ENCODE results near the gene USP17L24. TPM values are rescaled to one million over a fixed set of nuclear protein-coding genes. Genes with fewer than 3 reads are reported as not detected.

Gene USP17L24
- total RNA-seq (2022; extraction: Qiagen RNA extraction): not detected in 5 replicates

GRCh38 chr4:9324865-9325264 lies at the start of gene USP17L24:
Gene USP17L24, plus strand, starts transcription at chr4:9325165. Its CDS starts 0 bp downstream, at chr4:9325165.

GRCh38 chr4:9329611-9330010 lies 4.6 kb downstream of the USP17L24 start, which contains the start of gene USP17L25:
Gene USP17L25, plus strand, starts transcription at chr4:9329911. Its CDS starts 0 bp downstream, at chr4:9329911.

GRCh38 chr4:9334358-9334757 lies 9.4 kb downstream of the USP17L24 start, which contains the start of gene USP17L26:
Gene USP17L26, plus strand, starts transcription at chr4:9334658. Its CDS starts 0 bp downstream, at chr4:9334658.

DNA sequence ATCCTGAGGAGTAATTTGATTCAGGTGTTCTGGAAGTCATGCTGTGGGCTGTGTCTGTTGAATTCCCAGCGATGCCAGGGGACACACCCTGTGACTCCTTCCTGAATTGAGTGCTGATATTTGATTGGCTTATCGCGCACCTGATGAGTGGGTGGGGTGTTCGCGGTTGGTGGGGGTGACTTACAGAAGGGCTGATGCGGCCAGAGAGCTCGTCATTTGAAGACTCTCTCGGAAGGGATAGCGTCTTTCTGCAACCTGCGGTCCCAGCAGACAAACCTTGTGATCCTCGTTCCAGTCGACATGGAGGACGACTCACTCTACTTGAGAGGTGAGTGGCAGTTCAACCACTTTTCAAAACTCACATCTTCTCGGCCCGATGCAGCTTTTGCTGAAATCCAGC lies 14.1 kb downstream of the USP17L24 start, which contains the start of gene USP17L5:
Gene USP17L5 (plus strand): TSS at position 301 of the 400 bp plus-strand sequence. CDS start 0 bp downstream, at position 301.

GRCh38 chr4:9343848-9344247 lies 18.9 kb downstream of the USP17L24 start, which contains the start of gene USP17L27:
Gene USP17L27, plus strand, starts transcription at chr4:9344148. Its CDS starts 0 bp downstream, at chr4:9344148.

GRCh38 chr4:9348593-9348992 lies 23.6 kb downstream of the USP17L24 start, which contains the start of gene USP17L28:
Gene USP17L28, plus strand, starts transcription at chr4:9348893. Its CDS starts 0 bp downstream, at chr4:9348893.

GRCh38 chr4:9353338-9353737 lies 28.4 kb downstream of the USP17L24 start, which contains the start of gene USP17L29:
Gene USP17L29, plus strand, starts transcription at chr4:9353638. Its CDS starts 0 bp downstream, at chr4:9353638.

DNA sequence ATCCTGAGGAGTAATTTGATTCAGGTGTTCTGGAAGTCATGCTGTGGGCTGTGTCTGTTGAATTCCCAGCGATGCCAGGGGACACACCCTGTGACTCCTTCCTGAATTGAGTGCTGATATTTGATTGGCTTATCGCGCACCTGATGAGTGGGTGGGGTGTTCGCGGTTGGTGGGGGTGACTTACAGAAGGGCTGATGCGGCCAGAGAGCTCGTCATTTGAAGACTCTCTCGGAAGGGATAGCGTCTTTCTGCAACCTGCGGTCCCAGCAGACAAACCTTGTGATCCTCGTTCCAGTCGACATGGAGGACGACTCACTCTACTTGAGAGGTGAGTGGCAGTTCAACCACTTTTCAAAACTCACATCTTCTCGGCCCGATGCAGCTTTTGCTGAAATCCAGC lies 37.9 kb downstream of the USP17L24 start, which contains the start of gene USP17L30:
Gene USP17L30 (plus strand): TSS at position 301 of the 400 bp plus-strand sequence. CDS start 0 bp downstream, at position 301.

Other genes with a start within 250 kb of the USP17L24 start
- gene FAM90A26, start 154.8 kb upstream of the USP17L24 start, total RNA-seq (2022; extraction: Qiagen RNA extraction): not detected in 5 replicates
- gene USP17L10, start 114.5 kb upstream of the USP17L24 start, total RNA-seq (2022; extraction: Qiagen RNA extraction): not detected in 5 replicates
- gene USP17L11, start 109.8 kb upstream of the USP17L24 start, total RNA-seq (2022; extraction: Qiagen RNA extraction): not detected in 5 replicates
- not detected in 5 replicates for gene USP17L12, start 105.0 kb upstream of the USP17L24 start, total RNA-seq (2022; extraction: Qiagen RNA extraction)
- not detected in 5 replicates for gene USP17L13, start 100.3 kb upstream of the USP17L24 start, total RNA-seq (2022; extraction: Qiagen RNA extraction)
- not detected in 5 replicates for gene USP17L15, start 90.8 kb upstream of the USP17L24 start, total RNA-seq (2022; extraction: Qiagen RNA extraction)
- gene USP17L17, start 81.3 kb upstream of the USP17L24 start, total RNA-seq (2022; extraction: Qiagen RNA extraction): not detected in 5 replicates
- not detected in 5 replicates for gene USP17L18, start 76.5 kb upstream of the USP17L24 start, total RNA-seq (2022; extraction: Qiagen RNA extraction)
- not detected in 5 replicates for gene USP17L19, start 71.8 kb upstream of the USP17L24 start, total RNA-seq (2022; extraction: Qiagen RNA extraction)
- not detected in 5 replicates for gene USP17L20, start 67.0 kb upstream of the USP17L24 start, total RNA-seq (2022; extraction: Qiagen RNA extraction)
- not detected in 5 replicates for gene USP17L21, start 62.3 kb upstream of the USP17L24 start, total RNA-seq (2022; extraction: Qiagen RNA extraction)
- not detected in 5 replicates for gene USP17L22, start 57.5 kb upstream of the USP17L24 start, total RNA-seq (2022; extraction: Qiagen RNA extraction)
- not detected in 5 replicates for gene USP17L25, start 4.7 kb downstream of the USP17L24 start, total RNA-seq (2022; extraction: Qiagen RNA extraction)
- not detected in 5 replicates for gene USP17L26, start 9.5 kb downstream of the USP17L24 start, total RNA-seq (2022; extraction: Qiagen RNA extraction)
- gene USP17L5, start 14.2 kb downstream of the USP17L24 start, total RNA-seq (2022; extraction: Qiagen RNA extraction): not detected in 5 replicates
- gene USP17L27, start 19.0 kb downstream of the USP17L24 start, total RNA-seq (2022; extraction: Qiagen RNA extraction): not detected in 5 replicates
- not detected in 5 replicates for gene USP17L28, start 23.7 kb downstream of the USP17L24 start, total RNA-seq (2022; extraction: Qiagen RNA extraction)
- not detected in 5 replicates for gene USP17L29, start 28.5 kb downstream of the USP17L24 start, total RNA-seq (2022; extraction: Qiagen RNA extraction)
- not detected in 5 replicates for gene USP17L30, start 38.0 kb downstream of the USP17L24 start, total RNA-seq (2022; extraction: Qiagen RNA extraction)
- not detected in 5 replicates for gene DEFB131A, start 119.2 kb downstream of the USP17L24 start, total RNA-seq (2022; extraction: Qiagen RNA extraction)